Measurements from ENCODE around the gene STMN3.

GRCh38 chr20:63596423-63596822, 56.8 kb downstream of the STMN3 start:
- TF ChIP-seq CTCF (IDR thresholded peaks at IDR 0.05) (no peak), POLR2A (IDR thresholded peaks at IDR 0.05) (no peak), POLR2AphosphoS5 (IDR thresholded peaks at IDR 0.05) (no peak)

Measured in sigmoid colon (tissue), 4 donors.